Mesenchymal stem cell (in vitro differentiated cells and primary cell): Measurements from ENCODE around the gene XRN1.

Experiments
- DNase-seq: peaks from one replicate; pipeline ENCODE4 v3.0.0-alpha.2; 2013
- H2AFZ ChIP-seq: one replicate; pipeline ENCODE4 v1.6.1; 2013; ENCODE audit warnings: low read depth, mild to moderate bottlenecking, control low read depth, inconsistent platforms, low read length, moderate library complexity
- H2AK5ac ChIP-seq: 2 replicates; pipeline ENCODE4 v1.6.1; 2013; ENCODE audit warnings: low read length, moderate library complexity, mild to moderate bottlenecking, inconsistent platforms; ENCODE audit not compliant: severe bottlenecking
- H2BK120ac ChIP-seq: one replicate; pipeline ENCODE4 v1.6.1; 2013; ENCODE audit warnings: low read depth, mild to moderate bottlenecking, inconsistent platforms, low read length, moderate library complexity
- H2BK12ac ChIP-seq, 2 experiments: one replicate each; pipeline ENCODE4 v1.6.1; 2013; ENCODE audit warnings: inconsistent platforms in 2 of 2, low read length in 2 of 2, mild to moderate bottlenecking in 2 of 2, moderate library complexity in 2 of 2, control low read depth in 1 of 2
- H2BK15ac ChIP-seq: one replicate; pipeline ENCODE4 v1.6.1; 2013; ENCODE audit warnings: mild to moderate bottlenecking, low read depth, inconsistent platforms; ENCODE audit not compliant: poor library complexity, severe bottlenecking
- H2BK5ac ChIP-seq: 2 replicates; pipeline ENCODE4 v1.6.1; 2013; ENCODE audit warnings: low read depth, mild to moderate bottlenecking, low read length, control low read depth, inconsistent platforms; ENCODE audit not compliant: poor library complexity, severe bottlenecking
- H3K14ac ChIP-seq, 2 experiments: one replicate each; pipeline ENCODE4 v1.6.1; 2013; ENCODE audit warnings: inconsistent platforms in 2 of 2, low read length in 2 of 2, control low read depth in 1 of 2, mild to moderate bottlenecking in 1 of 2, moderate library complexity in 1 of 2
- H3K18ac ChIP-seq, 2 experiments: one replicate each; pipeline ENCODE4 v1.6.1; 2013; ENCODE audit warnings: inconsistent platforms in 2 of 2, low read length in 2 of 2, control low read depth in 1 of 2, low read depth in 1 of 2, mild to moderate bottlenecking in 1 of 2
- H3K23ac ChIP-seq, 2 experiments: one replicate each; pipeline ENCODE4 v1.6.1; 2013; ENCODE audit warnings: inconsistent platforms in 2 of 2, low read length in 2 of 2, mild to moderate bottlenecking in 2 of 2, moderate library complexity in 2 of 2, control low read depth in 1 of 2
- H3K27ac ChIP-seq: 2 replicates; pipeline ENCODE4 v1.5.1; 2013; ENCODE audit warnings: mild to moderate bottlenecking, moderate library complexity, low read length, control low read depth, inconsistent platforms; ENCODE audit not compliant: poor library complexity, severe bottlenecking
- H3K27me3 ChIP-seq, 2 experiments: 2 replicates each; pipeline versions ENCODE4 v1.6.1 to v1.7.0; 2013; ENCODE audit warnings: low read length in 2 of 2, mild to moderate bottlenecking in 2 of 2, moderate library complexity in 2 of 2, control low read depth in 1 of 2, inconsistent platforms in 1 of 2; ENCODE audit not compliant: control insufficient read depth in 1 of 2, insufficient read depth in 1 of 2
- H3K36me3 ChIP-seq, 2 experiments: 2 replicates each; pipeline versions ENCODE4 v1.6.1 to v1.7.0; 2013; ENCODE audit warnings: low read length in 2 of 2, control low read depth in 1 of 2, inconsistent platforms in 1 of 2, low read depth in 1 of 2, mild to moderate bottlenecking in 1 of 2; ENCODE audit not compliant: insufficient read depth in 2 of 2, control insufficient read depth in 1 of 2
- H3K4ac ChIP-seq, 2 experiments: one replicate each; pipeline ENCODE4 v1.6.1; 2013; ENCODE audit warnings: inconsistent platforms in 2 of 2, low read length in 2 of 2, mild to moderate bottlenecking in 2 of 2, moderate library complexity in 2 of 2, control low read depth in 1 of 2, low read depth in 1 of 2
- H3K4me1 ChIP-seq: 2 replicates; pipeline ENCODE4 v1.6.1; 2013; ENCODE audit warnings: low read depth, low read length, control low read depth; ENCODE audit not compliant: control insufficient read depth, insufficient read depth
- H3K4me2 ChIP-seq: 2 replicates; pipeline ENCODE4 v1.6.1; 2013; ENCODE audit warnings: low read length, mild to moderate bottlenecking, inconsistent platforms; ENCODE audit not compliant: poor library complexity, severe bottlenecking
- H3K4me3 ChIP-seq, 2 experiments: 2 replicates each; pipeline versions ENCODE4 v1.5.1 to v1.7.0; 2013; ENCODE audit warnings: low read length in 2 of 2, mild to moderate bottlenecking in 2 of 2, control low read depth in 1 of 2, low read depth in 1 of 2; ENCODE audit not compliant: insufficient read depth in 1 of 2
- H3K79me1 ChIP-seq: replicated peaks from 2 replicates; pipeline ENCODE4 v1.6.1; 2013; ENCODE audit warnings: mild to moderate bottlenecking, control low read depth, low read length, inconsistent platforms; ENCODE audit not compliant: poor library complexity, severe bottlenecking
- H3K9ac ChIP-seq: 2 replicates; pipeline ENCODE4 v1.7.0; 2013; ENCODE audit warnings: mild to moderate bottlenecking, low read length, moderate library complexity
- H3K9me3 ChIP-seq: 2 replicates; pipeline ENCODE4 v1.7.0; 2013; ENCODE audit warnings: mild to moderate bottlenecking, low read length; ENCODE audit not compliant: control insufficient read depth
- H4K8ac ChIP-seq: one replicate; pipeline ENCODE4 v1.6.1; 2013; ENCODE audit warnings: inconsistent platforms, mild to moderate bottlenecking, low read length, moderate library complexity
- H4K91ac ChIP-seq: one replicate; pipeline ENCODE4 v1.6.1; 2013; ENCODE audit warnings: mild to moderate bottlenecking, low read length, inconsistent platforms
- WGBS: methylation state at CpG from one replicate; pipeline ENCODE4 v1.1.7; 2013; ENCODE audit warnings: mixed read lengths; 5-methylcytosine and 5-hydroxymethylcytosine counted together

The XRN1 gene

DNA sequence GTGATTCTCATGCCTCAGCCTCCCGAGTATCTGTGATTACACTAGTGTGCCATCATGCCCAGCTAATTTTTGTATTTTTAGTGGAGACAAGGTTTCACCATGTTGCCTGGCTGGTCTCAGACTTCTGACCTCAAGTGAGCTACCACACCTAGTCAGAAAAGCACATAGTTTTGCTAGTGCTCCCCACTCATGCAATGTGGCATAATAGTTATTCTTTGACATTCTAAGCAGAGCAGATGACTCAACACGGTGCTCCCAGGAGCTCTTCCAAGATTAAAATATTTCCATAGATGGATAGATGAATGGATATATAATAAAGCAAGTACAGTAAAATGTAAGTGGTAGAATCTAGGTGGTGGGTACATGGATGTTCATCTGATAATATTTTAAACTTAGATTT, 169.4 kb downstream of the XRN1 start:
- 100% methylated on average over 1 of the region's 2 CpGs for WGBS

GRCh38 chr3:142276781-142277180, 171.1 kb downstream of the XRN1 start:
- Histone ChIP-seq H3K4me1 (no peaks in the 10 kb centered on the region), H3K4ac (no peak overlapping the region), H3K23ac (no peak overlapping the region), H3K14ac (no peak overlapping the region), H4K91ac (no peak overlapping the region), H3K36me3 (no peaks in the 10 kb centered on the region), H2AK5ac (no peak overlapping the region), H3K9me3 (no peaks in the 10 kb centered on the region), H3K18ac (no peak overlapping the region), H2BK120ac (no peak overlapping the region), H3K4me3 (peak overlapping the region in 1 of 2 experiments; percentile 45), H3K9ac (peak overlapping the region; percentile 80), H3K79me1 (no peaks in the 10 kb centered on the region), H2BK5ac (no peak overlapping the region), H2BK15ac (no peak overlapping the region), H3K27me3 (no peaks in the 10 kb centered on the region), H2BK12ac (no peak overlapping the region), H3K4me2 (no peak overlapping the region), H3K27ac (no peak overlapping the region), H4K8ac (no peak overlapping the region), H2AFZ (no peak overlapping the region)
- WGBS, result 100% methylated on average over 1 of the region's 2 CpGs
- peak; percentile 49 for DNase-seq

More for the DNA sequence above, 169.4 kb downstream of the XRN1 start:
- Histone ChIP-seq H3K36me3 (no peaks in the 10 kb centered on the region), H3K9ac (no peak overlapping the region), H2BK120ac (no peak overlapping the region), H3K27ac (no peak overlapping the region), H2BK5ac (no peak overlapping the region), H3K4me3 (no peak overlapping the region), H3K9me3 (no peaks in the 10 kb centered on the region), H3K4ac (no peak overlapping the region), H4K91ac (no peak overlapping the region), H3K23ac (no peak overlapping the region), H3K4me1 (no peaks in the 10 kb centered on the region), H2BK15ac (no peak overlapping the region), H3K14ac (no peak overlapping the region), H3K18ac (no peak overlapping the region), H2AFZ (no peak overlapping the region), H3K4me2 (no peak overlapping the region), H2BK12ac (no peak overlapping the region), H3K79me1 (no peaks in the 10 kb centered on the region), H3K27me3 (no peaks in the 10 kb centered on the region), H2AK5ac (no peak overlapping the region), H4K8ac (no peak overlapping the region)
- DNase-seq, result no peak

DNA sequence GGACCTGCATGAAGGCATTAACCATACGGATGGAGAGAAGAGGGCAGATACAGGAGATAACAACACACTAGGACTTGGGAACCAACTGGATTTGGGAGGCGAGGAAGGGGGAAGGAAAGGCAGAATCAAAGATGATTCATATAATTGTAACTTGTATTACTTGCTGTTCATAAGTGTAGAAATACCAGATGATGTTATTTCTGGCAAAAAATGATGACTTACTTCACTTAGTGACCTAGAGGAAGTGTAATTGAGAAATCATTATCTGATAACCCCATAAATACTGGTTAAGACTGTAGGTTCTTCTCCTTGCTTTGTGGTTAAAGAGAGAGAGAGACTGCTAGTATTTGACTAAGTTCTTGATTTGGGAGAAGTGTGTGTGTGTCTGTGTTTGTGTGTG, 172.0 kb downstream of the XRN1 start:
- Histone ChIP-seq H3K18ac (no peak overlapping the region), H3K27me3 (no peaks in the 10 kb centered on the region), H3K79me1 (no peaks in the 10 kb centered on the region), H3K4me3 (peak overlapping the region in 1 of 2 experiments; percentile 52), H2BK120ac (no peak overlapping the region), H2BK15ac (no peak overlapping the region), H3K14ac (no peak overlapping the region), H2AK5ac (no peak overlapping the region), H3K27ac (no peak overlapping the region), H3K4ac (no peak overlapping the region), H2BK5ac (no peak overlapping the region), H3K23ac (no peak overlapping the region), H2AFZ (no peak overlapping the region), H4K91ac (no peak overlapping the region), H3K4me2 (no peak overlapping the region), H3K4me1 (no peaks in the 10 kb centered on the region), H4K8ac (no peak overlapping the region), H3K9ac (peak overlapping the region; percentile 61), H2BK12ac (no peak overlapping the region), H3K9me3 (no peaks in the 10 kb centered on the region), H3K36me3 (no peaks in the 10 kb centered on the region)
- DNase-seq, result peak; percentile 72
- WGBS, result 81% methylated on average over 2 of the region's 2 CpGs

DNA sequence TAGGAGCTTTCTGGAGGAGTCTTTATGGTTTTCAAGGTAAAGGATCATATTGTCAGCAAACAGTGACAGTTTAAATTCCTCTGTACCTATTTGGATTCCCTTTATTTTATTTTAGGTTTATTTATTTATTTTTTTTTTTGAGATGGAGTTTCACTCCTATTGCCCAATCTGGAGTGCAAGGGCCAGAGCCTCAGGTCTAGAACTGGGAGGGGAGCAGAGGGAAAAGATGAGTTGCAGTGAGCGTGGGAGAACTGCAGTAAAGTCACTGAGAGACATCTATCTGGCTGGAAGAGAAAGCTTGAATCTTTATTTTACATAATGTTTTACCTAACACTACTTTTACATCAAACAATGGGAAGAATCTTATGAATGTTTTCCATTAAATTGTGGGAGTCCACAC, 172.9 kb downstream of the XRN1 start:
- H3K18ac ChIP-seq, result no peak overlapping the region
- H3K27me3 ChIP-seq, result no peaks in the 10 kb centered on the region
- no peak overlapping the region for H4K91ac ChIP-seq
- no peak overlapping the region for H3K4ac ChIP-seq
- WGBS, result no CpG with 5 or more reads among the region's 1 CpG
- no peak overlapping the region for H3K4me2 ChIP-seq
- no peak overlapping the region for H2AK5ac ChIP-seq
- DNase-seq, result no peak
- H3K9me3 ChIP-seq, result no peaks in the 10 kb centered on the region
- H3K23ac ChIP-seq, result no peak overlapping the region
- H2BK5ac ChIP-seq, result no peak overlapping the region
- H4K8ac ChIP-seq, result no peak overlapping the region
- H3K79me1 ChIP-seq, result no peaks in the 10 kb centered on the region
- no peaks in the 10 kb centered on the region for H3K36me3 ChIP-seq
- no peak overlapping the region for H2BK120ac ChIP-seq
- H3K14ac ChIP-seq, result no peak overlapping the region
- H2BK12ac ChIP-seq, result no peak overlapping the region
- peak overlapping the region in 1 of 2 experiments; percentile 52 for H3K4me3 ChIP-seq
- H3K9ac ChIP-seq, result peak overlapping the region; percentile 61
- no peak overlapping the region for H3K27ac ChIP-seq
- no peak overlapping the region for H2BK15ac ChIP-seq
- no peaks in the 10 kb centered on the region for H3K4me1 ChIP-seq
- no peak overlapping the region for H2AFZ ChIP-seq
